ENCODE data around the gene TEX54. TPM values are rescaled to one million over a fixed set of nuclear protein-coding genes. Genes with fewer than 3 reads are reported as not detected.

TEX54 gene
- total and polyA plus RNA-seq, 2 of the 13 experiments (the other 11 are each of a cell fraction or from before 2014, with no cell fraction given) = not detected

- TF ChIP-seq FOXJ3 (CRISPR knock-in tag; IDR thresholded peaks at IDR 0.05; ENCODE audit: borderline replicate concordance) (peak; percentile 76; the same call in 1 of the 2 replicates), ZNF143 (CRISPR knock-in tag; IDR thresholded peaks at IDR 0.05) (peak; percentile 96), ARID3A (IDR thresholded peaks at IDR 0.05; ENCODE audit: low read depth, low read length) (0 out of 2 replicates have a peak, but pooled peaks have one; percentile 26), AKNA (CRISPR knock-in tag; IDR thresholded peaks at IDR 0.05; ENCODE audit: borderline replicate concordance) (no peak; the same call in 1 of the 2 replicates), ZNF367 (CRISPR knock-in tag; IDR thresholded peaks at IDR 0.05; ENCODE audit: borderline replicate concordance) (peak; percentile 95), ZNF672 (CRISPR knock-in tag; IDR thresholded peaks at IDR 0.05) (0 out of 2 replicates have a peak, but pooled peaks have one; percentile 12), FOXP1 (IDR thresholded peaks at IDR 0.05) (no peak), FOXP1 (CRISPR knock-in tag; IDR thresholded peaks at IDR 0.05) (no peak), HCFC1 (IDR thresholded peaks at IDR 0.05; ENCODE audit: low read depth, low read length) (peak; percentile 34; the same call in 1 of the 2 replicates), RBM22 (optimal IDR thresholded peaks at IDR 0.05; ENCODE audit: low read length) (peak; percentile 83), ZEB1 (IDR thresholded peaks at IDR 0.05; ENCODE audit: insufficient replicate concordance, low read depth) (peak; percentile 10), ZNF549 (CRISPR knock-in tag; IDR thresholded peaks at IDR 0.05) (no peak; the same call in 1 of the 2 replicates), ZNF512 (CRISPR knock-in tag; IDR thresholded peaks at IDR 0.05) (no peak), ZBTB34 (CRISPR knock-in tag; IDR thresholded peaks at IDR 0.05) (peak; percentile 82; the same call in 1 of the 2 replicates), ZFP1 (CRISPR knock-in tag; IDR thresholded peaks at IDR 0.05) (peak; percentile 94), ZNF558 (CRISPR knock-in tag; IDR thresholded peaks at IDR 0.05; ENCODE audit: borderline replicate concordance) (peak; percentile 99; the same call in 1 of the 2 replicates), KDM5B (CRISPR knock-in tag; IDR thresholded peaks at IDR 0.05; ENCODE audit: borderline replicate concordance) (peak; percentile 97), HHEX (CRISPR knock-in tag; IDR thresholded peaks at IDR 0.05) (no peak), STAT5B (CRISPR knock-in tag; IDR thresholded peaks at IDR 0.05) (no peak), ZNF629 (CRISPR knock-in tag; conservative IDR thresholded peaks at IDR 0.05) (peak; percentile 56), SAP130 (CRISPR knock-in tag; IDR thresholded peaks at IDR 0.05; ENCODE audit: low read depth) (peak; percentile 96), HOXA7 (CRISPR knock-in tag; IDR thresholded peaks at IDR 0.05) (0 out of 2 replicates have a peak, but pooled peaks have one; percentile 26)
Observed at GRCh38 chr11:62855571-62856332, 23.1 kb upstream of the TEX54 start (continued).
